Nephron progenitor cell (in vitro differentiated cells): ENCODE data around the gene PHLDA2.

ENCODE experiments used
- DNase-seq: peaks from one replicate; pipeline ENCODE4 v3.0.0; 2021
- H3K27ac Mint-ChIP-seq: 2 replicates; pipeline ENCODE4 v1.8.0; 2021; ENCODE audit warnings: mild to moderate bottlenecking, moderate library complexity, mixed read lengths
- H3K27me3 Mint-ChIP-seq: 2 replicates; pipeline ENCODE4 v1.8.0; 2021; ENCODE audit warnings: mild to moderate bottlenecking, low read depth, mixed read lengths; ENCODE audit not compliant: poor library complexity
- H3K36me3 Mint-ChIP-seq: 2 replicates; pipeline ENCODE4 v1.8.0; 2021; ENCODE audit warnings: low read depth, mixed read lengths
- H3K4me1 Mint-ChIP-seq: 2 replicates; pipeline ENCODE4 v1.8.0; 2021; ENCODE audit warnings: mixed read lengths
- H3K4me3 Mint-ChIP-seq: 2 replicates; pipeline ENCODE4 v1.8.0; 2021; ENCODE audit warnings: mild to moderate bottlenecking, moderate library complexity, mixed read lengths
- H3K9me3 Mint-ChIP-seq: 2 replicates; pipeline ENCODE4 v1.8.0; 2021; ENCODE audit warnings: mild to moderate bottlenecking, moderate library complexity, mixed read lengths
- CTCF ChIP-seq: fragments of 200-600 bp; sonication (generic); IDR thresholded peaks from 2 replicates; pipeline ENCODE4 v1.5.0; 2021; ENCODE audit warnings: antibody characterized with exemption

The PHLDA2 gene

GRCh38 chr11:2883640-2883978 is 45.6 kb downstream of the PHLDA2 start:
- Mint-ChIP-seq H3K36me3 (peaks cover 22% of the 10 kb centered on the region), H3K4me3 (peak overlapping the region; percentile 93), H3K27ac (no peak overlapping the region), H3K4me1 (peaks cover 36% of the 10 kb centered on the region), H3K9me3 (peaks cover 5% of the 10 kb centered on the region), H3K27me3 (peaks cover 15% of the 10 kb centered on the region)
- no peak for DNase-seq
- no peak for TF ChIP-seq CTCF

DNA sequence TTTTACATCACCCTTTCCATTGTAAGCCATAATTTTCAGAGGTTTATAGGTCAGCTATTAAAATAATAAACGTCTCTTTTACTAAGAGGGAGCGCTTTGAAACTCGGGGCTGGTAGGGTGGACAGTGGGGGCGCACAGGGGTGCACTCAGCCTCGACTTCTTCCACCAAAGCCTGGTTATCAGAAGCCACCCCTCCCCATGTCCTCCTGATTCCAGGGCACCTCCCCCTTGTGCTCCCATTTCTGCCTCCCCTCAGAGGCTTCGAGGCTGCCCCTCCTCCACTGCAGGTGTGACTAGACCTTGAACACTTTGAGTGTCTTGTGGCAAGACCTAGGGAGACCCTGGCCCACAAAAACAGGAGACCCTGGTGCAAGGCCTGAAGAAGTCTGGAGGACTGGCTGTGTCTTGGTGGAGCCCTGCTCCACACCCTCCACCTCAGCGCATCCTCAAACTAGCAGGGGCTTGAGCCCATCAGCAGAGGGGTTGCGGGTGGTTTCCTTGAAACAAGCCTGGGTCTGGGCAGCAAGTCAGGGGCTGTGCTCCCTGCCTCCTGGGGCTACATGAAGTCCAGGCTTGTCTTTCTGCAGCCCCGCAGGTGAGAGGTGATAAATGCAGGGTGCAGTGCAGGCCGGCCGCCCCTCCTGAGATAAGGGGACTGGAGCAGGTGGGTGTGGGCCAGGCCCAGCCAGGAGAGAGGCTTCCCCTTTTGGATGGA is 46.7 kb downstream of the PHLDA2 start:
- peak overlapping the region; percentile 97 for H3K27ac Mint-ChIP-seq
- peaks cover 9% of the 10 kb centered on the region for H3K9me3 Mint-ChIP-seq
- TF ChIP-seq CTCF: no peak
- peaks cover 14% of the 10 kb centered on the region for H3K27me3 Mint-ChIP-seq
- peaks cover 25% of the 10 kb centered on the region for H3K36me3 Mint-ChIP-seq
- peaks cover 28% of the 10 kb centered on the region for H3K4me1 Mint-ChIP-seq
- peak overlapping the region; percentile 93 for H3K4me3 Mint-ChIP-seq
- DNase-seq: no peak

DNA sequence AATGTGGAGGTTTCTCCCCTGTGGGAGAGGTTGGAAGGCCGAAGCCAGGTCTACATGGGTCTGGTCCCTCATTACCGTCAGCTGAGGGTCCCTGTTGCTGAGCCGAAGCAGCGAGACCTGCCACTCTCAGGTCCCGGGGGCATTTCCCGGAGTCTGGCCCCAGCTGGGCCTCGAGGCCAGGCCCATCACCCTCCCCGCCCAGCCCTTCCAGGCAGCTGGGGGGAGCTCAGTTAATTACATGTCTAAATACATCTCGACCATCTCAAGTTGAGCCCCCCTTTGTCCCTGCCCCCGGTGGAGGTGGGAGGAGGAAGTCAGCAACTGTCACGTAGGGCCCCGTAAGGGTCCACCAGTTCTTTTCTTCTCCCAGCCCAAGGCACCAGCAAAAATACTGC is 47.2 kb downstream of the PHLDA2 start:
- H3K36me3 Mint-ChIP-seq: peaks cover 25% of the 10 kb centered on the region
- TF ChIP-seq CTCF: no peak
- H3K4me1 Mint-ChIP-seq: peaks cover 22% of the 10 kb centered on the region
- H3K27me3 Mint-ChIP-seq: peaks cover 9% of the 10 kb centered on the region
- peaks cover 12% of the 10 kb centered on the region for H3K9me3 Mint-ChIP-seq
- no peak overlapping the region for H3K27ac Mint-ChIP-seq
- DNase-seq: no peak
- peak overlapping the region; percentile 93 for H3K4me3 Mint-ChIP-seq

DNA sequence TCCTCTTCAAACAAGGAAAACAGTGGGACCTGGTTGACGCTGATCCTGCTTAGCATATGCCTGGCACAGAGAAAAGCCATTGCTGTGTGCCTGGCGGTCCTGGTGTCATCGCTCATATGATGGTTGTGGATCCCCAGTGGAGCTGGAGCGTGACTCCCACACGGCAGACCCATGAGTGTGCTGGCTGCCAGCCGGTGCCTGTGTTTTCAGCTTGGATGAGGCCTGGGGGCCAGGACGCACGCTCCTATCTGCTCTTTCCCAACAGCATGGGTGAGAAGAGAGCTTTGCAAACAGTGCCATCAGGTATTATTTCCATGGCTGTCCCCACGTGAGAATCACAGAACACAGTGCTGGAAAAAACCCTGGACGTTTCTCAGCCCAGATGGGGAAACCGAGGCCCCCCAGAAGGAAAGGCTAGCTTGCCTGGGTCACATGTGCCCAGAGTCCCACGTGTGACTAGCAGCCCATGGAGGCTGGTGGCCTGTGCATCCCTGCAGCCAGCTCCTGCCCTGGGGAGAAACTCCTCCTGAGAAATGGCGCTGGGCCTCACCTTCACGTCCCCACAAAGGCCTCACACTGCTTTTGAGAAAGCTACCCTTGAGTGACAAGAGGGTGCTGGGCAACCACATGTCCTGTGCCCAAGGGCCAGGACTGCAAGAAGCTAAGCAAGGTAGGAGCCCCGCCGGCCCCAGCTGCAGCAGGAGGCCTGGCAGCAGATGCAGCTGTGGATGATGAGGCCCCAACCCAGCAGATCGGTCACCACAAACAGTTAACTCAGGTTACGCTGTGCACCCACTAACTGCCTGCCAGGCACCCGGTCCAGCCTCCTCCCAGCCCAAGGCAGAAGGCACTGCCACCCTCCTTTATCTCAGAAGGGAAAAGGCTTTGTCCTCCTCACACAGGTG is 47.9 kb downstream of the PHLDA2 start:
- peaks cover 25% of the 10 kb centered on the region for H3K36me3 Mint-ChIP-seq
- H3K4me1 Mint-ChIP-seq: peaks cover 16% of the 10 kb centered on the region
- no peak overlapping the region for H3K4me3 Mint-ChIP-seq
- peaks cover 6% of the 10 kb centered on the region for H3K27me3 Mint-ChIP-seq
- TF ChIP-seq CTCF: no peak
- no peak for DNase-seq
- H3K9me3 Mint-ChIP-seq: peaks cover 18% of the 10 kb centered on the region
- no peak overlapping the region for H3K27ac Mint-ChIP-seq

DNA sequence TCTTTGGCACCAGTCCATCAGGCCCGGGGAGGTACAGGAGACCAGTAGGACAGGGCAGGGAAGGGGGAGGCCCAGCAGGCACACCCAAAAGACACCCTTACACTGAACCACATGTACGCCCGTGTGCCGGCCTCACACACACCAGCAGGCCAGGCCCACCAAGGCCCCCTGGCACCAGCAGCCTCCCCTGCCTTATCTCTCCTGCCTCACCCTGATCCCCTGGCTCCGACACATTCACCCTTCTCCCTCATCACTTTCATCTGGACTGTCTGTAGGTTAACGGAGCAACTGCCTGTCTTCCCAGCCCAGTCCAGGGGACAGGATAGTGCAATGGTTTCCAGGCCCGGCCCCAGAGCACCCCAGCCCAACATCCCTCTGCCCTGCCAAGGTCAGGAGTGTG is 48.6 kb downstream of the PHLDA2 start:
- no peak for TF ChIP-seq CTCF
- Mint-ChIP-seq H3K27me3 (peaks cover 6% of the 10 kb centered on the region), H3K4me1 (peaks cover 16% of the 10 kb centered on the region), H3K9me3 (peaks cover 23% of the 10 kb centered on the region), H3K27ac (no peak overlapping the region), H3K4me3 (no peak overlapping the region), H3K36me3 (peaks cover 29% of the 10 kb centered on the region)
- DNase-seq: no peak
